Adipose tissue (tissue), 3 donors: ENCODE results near the gene KMT2E. TPM values are rescaled to one million over a fixed set of nuclear protein-coding genes. Genes with fewer than 3 reads are reported as not detected.
"Not testable (repeated sequence)": the region's sequence is repeated elsewhere in the genome, so short reads cannot be mapped to it uniquely, and the experiment has no call there.

Experiments
- H3K27ac ChIP-seq: one replicate; pipeline ENCODE4 v1.5.1; 2013; ENCODE audit warnings: low read depth, low read length
- WGBS, 3 donors: extraction: QIAGEN DNeasy Blood & Tissue Kit; methylation state at CpG; one replicate each; pipeline ENCODE4 v1.1.7; 2013; 5-methylcytosine and 5-hydroxymethylcytosine counted together
- polyA plus RNA-seq, 3 donors: library from polyadenylated mRNA; stranded (reverse); fragments of 200-250 nt; gene quantifications; one replicate each; pipeline ENCODE4 v1.2.3, GENCODE V29; 2013
- donor health status: healthy with polysubstance abuse.
- donor health status: Bipolar disorder and iron deficiency.
- donor health status: healthy.

The KMT2E gene
- 10 to 100 TPM; 14.2 to 21.1 (median 20.2) TPM for polyA plus RNA-seq

DNA sequence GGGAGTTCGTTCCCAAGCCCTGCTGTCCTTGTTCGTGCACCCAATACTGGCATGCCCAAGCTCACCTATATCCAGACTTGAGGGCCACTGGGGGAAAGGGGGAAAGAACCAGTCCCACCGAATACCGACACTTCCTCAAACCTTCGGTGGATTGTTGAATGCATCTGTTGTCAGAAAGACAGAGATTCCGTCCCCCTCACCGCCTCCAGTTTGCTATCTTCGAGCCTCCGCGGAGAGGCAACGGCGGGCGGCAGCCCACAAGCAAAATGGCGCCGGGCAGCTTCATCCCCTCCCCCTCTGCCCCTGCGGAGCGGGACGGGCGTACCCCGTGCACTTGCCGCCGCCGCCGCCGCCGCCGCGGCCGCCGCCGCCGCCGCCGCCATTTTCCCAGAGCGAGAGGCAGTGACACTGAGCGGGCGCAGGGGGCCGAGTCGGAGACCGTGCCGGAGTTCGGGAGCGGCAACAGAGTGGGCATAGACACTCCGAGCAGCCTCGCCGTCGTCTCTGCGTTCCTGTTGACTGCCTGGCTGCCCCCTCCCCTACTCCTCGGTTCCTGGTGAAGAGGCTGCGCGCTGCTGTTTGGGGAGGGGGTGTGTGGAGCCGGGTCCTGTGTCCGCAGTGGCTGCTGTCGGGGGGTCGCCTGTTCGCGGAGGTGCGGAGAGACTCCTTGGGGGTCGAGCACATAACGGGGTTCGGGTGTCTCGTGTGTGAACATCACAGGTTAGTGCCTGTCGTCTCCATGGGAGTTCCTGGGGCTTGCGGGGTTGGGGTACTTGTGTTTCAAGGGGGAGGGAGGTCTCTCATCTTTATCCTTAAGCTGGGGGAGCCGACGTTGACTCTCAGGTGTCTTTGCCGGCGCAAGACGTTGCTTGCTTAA is at the start of gene KMT2E:
Gene KMT2E (plus strand): TSS at position 390 of the 877 bp plus-strand sequence. CDS start 26,748 bp downstream, outside the sequence.
- WGBS, 3 donors: 0 to 1% (median 1%) methylated on average over 58 to 69 of the region's 69 CpGs
- H3K27ac ChIP-seq: peak within 1 kb of the TSS; percentile 99

DNA sequence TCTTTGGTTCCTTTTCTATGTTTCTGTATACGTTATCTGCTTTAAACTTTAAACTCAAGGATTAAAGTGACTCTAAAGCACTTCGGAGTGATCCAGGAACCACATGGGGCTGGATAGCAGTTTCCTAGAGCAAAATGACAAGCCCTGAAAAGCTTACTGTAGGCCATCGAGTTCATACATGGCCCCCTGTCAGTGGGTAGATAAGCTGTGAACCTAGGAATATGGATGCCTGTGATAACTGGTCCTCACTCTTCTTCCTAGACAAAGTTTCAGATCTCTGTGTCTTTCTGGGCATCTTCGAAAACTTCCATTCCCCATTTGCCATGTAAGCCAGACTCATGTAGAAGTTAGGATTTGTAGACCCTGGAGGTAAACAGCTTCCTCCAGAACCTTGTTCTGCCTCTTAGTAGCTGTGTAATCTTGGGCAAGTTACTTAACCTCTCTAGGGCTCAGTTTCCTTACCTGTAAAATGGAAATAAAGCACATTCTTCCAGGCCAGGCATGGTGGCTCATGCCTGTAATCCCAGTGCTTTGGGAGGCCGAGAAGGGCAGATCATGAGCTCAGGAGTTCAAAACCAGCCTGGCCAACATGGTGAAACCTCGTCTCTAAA is 49.3 kb upstream of the KMT2E start:
- 68 to 77% (median 73%) methylated on average over 6 of the region's 6 CpGs for WGBS, 3 donors

DNA sequence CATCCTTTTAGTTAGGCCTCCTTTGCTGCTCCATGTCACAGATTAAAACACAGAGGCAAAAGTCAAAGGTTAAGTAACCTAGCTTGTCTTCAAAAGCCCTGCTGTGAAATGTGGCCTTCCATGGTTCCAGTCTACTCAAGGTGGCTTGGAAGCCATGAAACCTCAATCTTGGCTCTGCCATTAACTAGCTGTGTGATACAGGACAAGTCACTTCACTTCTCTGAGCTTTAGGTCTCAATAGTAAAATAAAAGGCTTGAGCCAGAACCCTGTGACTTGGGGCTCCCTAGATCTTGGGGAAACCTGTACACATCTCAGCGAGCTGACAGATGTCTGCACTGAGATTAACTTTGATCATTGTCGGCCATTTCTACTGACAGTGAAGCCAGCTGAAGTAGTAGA is 48.0 kb upstream of the KMT2E start:
- no peak overlapping the region for H3K27ac ChIP-seq
- 94 to 98% (median 97%) methylated on average over 2 of the region's 2 CpGs for WGBS, 3 donors

More for the DNA sequence above, 49.3 kb upstream of the KMT2E start:
- no peak overlapping the region for H3K27ac ChIP-seq

DNA sequence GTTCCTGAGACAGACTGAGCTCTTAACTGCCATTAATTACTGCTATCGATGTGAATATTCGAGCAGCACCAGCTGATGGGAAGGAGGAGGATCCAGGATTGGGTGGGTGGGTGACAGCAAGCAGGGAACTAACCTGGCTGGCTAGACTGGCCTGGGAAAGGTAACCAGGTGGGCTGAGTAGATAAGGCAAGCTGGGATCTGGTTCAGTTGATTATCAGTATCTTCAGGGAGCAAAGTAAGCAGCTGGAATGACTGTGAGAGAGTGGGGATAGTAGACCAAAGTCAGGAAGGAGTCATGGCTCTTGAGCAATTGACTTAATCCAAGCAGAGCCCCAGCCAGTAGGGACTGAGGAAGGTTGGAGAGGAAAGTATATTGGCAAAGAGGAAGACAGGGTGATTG is 46.9 kb upstream of the KMT2E start:
- 68 to 99% (median 94%) methylated on average over 2 of the region's 2 CpGs for WGBS, 3 donors
- no peak overlapping the region for H3K27ac ChIP-seq

- 85 to 92% (median 89%) methylated on average over 4 of the region's 4 CpGs for WGBS, 3 donors
- no peak overlapping the region for H3K27ac ChIP-seq
These were observed 46.4 kb upstream of the KMT2E start for GRCh38 chr7:104967595-104967994.

- 64 to 97% (median 94%) methylated on average over 2 of the region's 2 CpGs for WGBS, 3 donors
- H3K27ac ChIP-seq: no peak overlapping the region
These were observed 45.4 kb upstream of the KMT2E start for GRCh38 chr7:104968648-104969047.

GRCh38 chr7:104969183-104969582 is 44.8 kb upstream of the KMT2E start:
- 92 to 96% (median 93%) methylated on average over 2 of the region's 2 CpGs for WGBS, 3 donors
- no peak overlapping the region for H3K27ac ChIP-seq

- H3K27ac ChIP-seq: no peak overlapping the region
- 50 to 67% (median 51%) methylated on average over 3 of the region's 3 CpGs for WGBS, 3 donors
These were observed 42.5 kb upstream of the KMT2E start for GRCh38 chr7:104971290-104972071.

- 75 to 90% (median 82%) methylated on average over 5 of the region's 5 CpGs for WGBS, 3 donors
- no peak overlapping the region for H3K27ac ChIP-seq
These were observed 41.5 kb upstream of the KMT2E start for GRCh38 chr7:104972500-104972899.

- 75 to 100% (median 90%) methylated on average over 2 of the region's 2 CpGs for WGBS, 3 donors
- H3K27ac ChIP-seq: no peak overlapping the region
These were observed 40.8 kb upstream of the KMT2E start for GRCh38 chr7:104973227-104973626.

DNA sequence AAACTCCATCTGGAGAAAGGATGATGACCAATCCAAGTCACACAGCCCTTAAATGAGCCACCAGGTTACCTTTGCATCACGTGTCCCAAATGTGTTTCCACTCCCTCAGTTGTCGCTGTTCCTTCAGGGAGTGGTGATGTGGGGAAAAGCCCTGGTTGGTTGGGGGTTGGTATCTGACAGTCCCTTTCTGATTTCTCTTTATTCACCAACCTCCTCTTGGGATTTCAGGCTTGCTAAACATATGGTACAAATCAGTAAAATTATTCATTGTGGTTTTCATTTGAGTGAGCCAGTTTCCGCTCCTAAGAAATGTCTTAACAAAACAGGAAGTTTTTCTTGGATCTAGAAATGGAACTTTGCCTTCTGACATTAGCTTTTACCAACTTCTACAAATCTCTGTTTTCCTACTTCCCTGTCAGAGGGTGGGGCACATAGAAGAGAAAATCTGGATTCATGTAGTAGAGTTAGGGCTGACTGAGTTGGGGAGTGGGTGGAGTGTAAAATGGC is 40.0 kb upstream of the KMT2E start:
- H3K27ac ChIP-seq: no peak overlapping the region
- 39 to 87% (median 51%) methylated on average over 3 of the region's 3 CpGs for WGBS, 3 donors

- H3K27ac ChIP-seq: not testable (repeated sequence)
- 83 to 96% (median 94%) methylated on average over 6 of the region's 6 CpGs for WGBS, 3 donors
These were observed 38.5 kb upstream of the KMT2E start for GRCh38 chr7:104975553-104975952.

- WGBS, 3 donors: 20 to 85% (median 84%) methylated on average over 3 of the region's 3 CpGs
- no peak overlapping the region for H3K27ac ChIP-seq
These were observed 36.9 kb upstream of the KMT2E start for GRCh38 chr7:104976966-104977636.

DNA sequence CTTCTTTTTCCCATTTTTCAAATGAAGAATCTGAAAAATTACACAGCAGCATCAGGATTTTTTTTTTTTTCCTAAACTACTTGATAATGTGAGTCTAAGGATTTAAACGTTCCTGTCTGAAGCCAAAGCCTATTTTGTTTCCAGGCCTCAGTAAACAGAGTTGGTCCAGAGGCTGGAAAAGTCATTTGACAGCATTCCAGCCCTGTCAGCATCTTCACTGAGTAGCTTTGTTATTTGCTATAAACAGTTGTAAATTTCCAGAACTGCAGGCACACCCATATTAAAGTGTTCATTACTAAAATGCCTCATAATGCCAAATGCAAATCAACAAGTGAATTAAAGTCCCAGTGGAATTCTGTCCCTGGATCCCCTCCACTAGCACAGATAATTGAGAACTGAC is 35.5 kb upstream of the KMT2E start:
- no peak overlapping the region for H3K27ac ChIP-seq
- WGBS, 3 donors: 4 to 37% (median 15%) methylated on average over 1 of the region's 1 CpG

DNA sequence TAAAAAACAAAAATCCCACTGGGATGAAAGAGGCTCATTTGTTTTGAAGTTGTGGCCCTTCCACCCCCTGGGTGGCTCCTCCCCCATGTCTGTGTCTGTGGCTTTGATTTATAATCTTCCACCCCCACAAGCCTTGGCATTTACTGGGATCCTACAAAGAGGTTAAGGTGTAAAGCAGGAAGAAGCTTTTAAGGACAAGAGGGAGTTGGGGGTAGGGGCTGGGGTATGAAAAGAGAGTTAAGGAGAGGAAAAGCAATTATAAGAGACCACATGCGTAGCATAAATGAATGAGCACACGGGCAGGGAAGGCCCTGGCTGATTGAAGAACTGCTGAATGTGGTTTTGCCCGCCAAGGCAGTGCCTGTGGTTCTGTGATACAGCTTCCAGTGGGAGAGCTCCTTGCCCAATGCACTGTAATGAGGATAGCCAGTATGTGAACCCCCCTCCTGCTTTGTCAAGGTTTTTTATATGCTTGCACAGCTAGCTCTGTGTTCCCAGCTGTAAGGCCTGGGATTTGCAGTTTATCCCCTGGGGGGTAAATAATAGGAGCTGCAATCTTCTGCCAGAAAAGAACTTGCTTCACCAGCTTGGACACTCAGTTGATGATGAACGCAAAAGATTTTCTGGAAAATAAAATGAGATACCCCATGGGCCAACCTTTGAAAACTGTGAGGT is 34.7 kb upstream of the KMT2E start:
- H3K27ac ChIP-seq: no peak overlapping the region
- 39 to 47% (median 40%) methylated on average over 4 of the region's 4 CpGs for WGBS, 3 donors

DNA sequence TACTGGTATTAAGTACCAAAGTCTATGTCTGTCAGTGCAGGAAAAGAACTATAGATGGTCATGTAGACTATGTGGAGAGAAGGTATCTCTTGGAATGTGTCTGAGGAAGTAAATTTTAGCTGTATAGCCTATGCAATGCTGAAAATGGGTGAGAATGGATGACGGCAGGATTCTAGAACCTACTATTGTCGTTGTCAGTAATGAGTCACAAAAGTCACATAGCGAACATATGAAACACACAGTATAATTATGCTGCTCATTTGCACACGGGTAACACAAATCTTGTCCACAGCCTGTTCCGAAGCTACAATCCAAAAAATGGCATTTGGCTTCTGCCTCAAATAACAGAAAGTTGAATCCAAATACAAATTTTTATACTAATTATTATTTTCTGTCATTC is 33.6 kb upstream of the KMT2E start:
- 77 to 87% (median 86%) methylated on average over 5 of the region's 5 CpGs for WGBS, 3 donors
- H3K27ac ChIP-seq: no peak overlapping the region

DNA sequence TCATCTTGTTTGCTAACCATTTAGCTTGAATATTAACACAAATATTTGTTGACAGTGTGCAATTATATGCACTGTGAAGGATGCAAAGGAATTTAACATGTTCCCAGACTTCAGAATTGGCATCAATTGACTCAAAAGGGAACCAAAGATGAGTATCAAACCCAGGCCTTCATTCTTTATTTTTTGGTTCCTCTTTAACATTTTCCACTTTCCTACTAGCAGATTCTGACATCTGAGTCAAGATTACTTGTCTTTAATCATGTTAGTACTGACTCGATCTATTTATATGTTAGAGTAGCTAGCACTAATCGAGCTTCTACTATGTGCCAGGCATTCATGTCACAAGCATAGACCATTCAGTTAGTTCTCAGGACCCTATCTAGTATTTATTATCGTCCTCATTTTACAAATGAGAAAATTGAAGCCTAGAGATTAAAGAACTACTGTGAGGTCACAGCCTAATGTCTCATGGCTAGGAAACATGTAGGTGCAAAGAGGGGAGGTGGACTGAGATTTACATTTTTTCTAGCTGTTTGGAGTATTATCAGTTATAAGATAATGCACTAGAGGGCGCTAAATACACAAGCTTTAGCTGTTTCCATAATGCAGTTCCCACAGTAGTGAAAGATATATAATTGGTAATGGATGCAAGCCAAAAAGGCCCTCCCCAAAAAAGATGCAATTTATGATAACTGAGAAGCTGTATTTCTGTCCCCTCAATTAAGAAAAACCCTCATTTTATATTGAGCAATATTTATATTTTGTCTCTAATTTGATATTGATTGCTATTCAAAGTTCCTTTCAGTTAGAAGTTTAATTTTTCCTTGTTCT is 32.9 kb upstream of the KMT2E start:
- no peak overlapping the region for H3K27ac ChIP-seq
- WGBS, 3 donors: 25 to 39% (median 37%) methylated on average over 4 of the region's 4 CpGs
